Caco-2 (cell line): ENCODE data around the gene ERMAP. TPM values are rescaled to one million over a fixed set of nuclear protein-coding genes. Genes with fewer than 3 reads are reported as not detected.

ENCODE experiments used
- BruUV-seq: library from RNA; stranded (reverse); fragments of 400-500 nt; replicated peaks from 2 replicates; lab custom pipeline; 2021; lab: Mats Ljungman, UMichigan
- CTCF ChIA-PET: fragments of 300-600 bp; sonication (Branson Sonifier 250); formaldehyde crosslinking; loops from one replicate; lab custom pipeline; 2022; ENCODE audit warnings: antibody characterized with exemption; lab: Charles Lee
- POLR2A ChIA-PET: fragments of 300-600 bp; sonication (Branson Sonifier 250); formaldehyde crosslinking; loops from one replicate; lab custom pipeline; 2022; ENCODE audit warnings: antibody characterized with exemption; lab: Charles Lee
- DNase-seq, 2 experiments: peaks; one replicate each; pipeline versions ENCODE4 v3.0.0 to v3.0.0-alpha.2; 2020 to 2022
- H3K27me3 ChIP-seq: replicated peaks from 2 replicates; pipeline ENCODE4 v1.6.0; 2011; ENCODE audit warnings: low read length; ENCODE audit not compliant: control insufficient read depth, insufficient read depth
- H3K36me3 ChIP-seq: 2 replicates; pipeline ENCODE4 v1.5.1; 2011; ENCODE audit warnings: low read length; ENCODE audit not compliant: control insufficient read depth, insufficient read depth
- H3K4me1 ChIP-seq: fragments of 250-450 bp; sonication (Bioruptor Pico); 2 replicates; pipeline ENCODE4 v1.5.1; 2020; ENCODE audit warnings: mild to moderate bottlenecking
- H3K4me3 ChIP-seq: 2 replicates; pipeline ENCODE4 v1.5.1; 2011; ENCODE audit warnings: low read depth, mild to moderate bottlenecking, control low read depth, low read length
- H3K9me3 ChIP-seq: fragments of 250-450 bp; sonication (Bioruptor Pico); 2 replicates; pipeline ENCODE4 v1.5.1; 2020; ENCODE audit warnings: mild to moderate bottlenecking, moderate library complexity
- H3K27ac Mint-ChIP-seq: one replicate; pipeline ENCODE4 v1.8.0; 2022; ENCODE audit warnings: mixed read lengths; ENCODE audit not compliant: unreplicated experiment
- H3K27me3 Mint-ChIP-seq: one replicate; pipeline ENCODE4 v1.8.0; 2022; ENCODE audit warnings: mixed read lengths; ENCODE audit not compliant: insufficient read depth, unreplicated experiment
- H3K36me3 Mint-ChIP-seq: one replicate; pipeline ENCODE4 v1.8.0; 2022; ENCODE audit warnings: mild to moderate bottlenecking, mixed read lengths; ENCODE audit not compliant: insufficient read depth, unreplicated experiment
- H3K4me1 Mint-ChIP-seq: one replicate; pipeline ENCODE4 v1.8.0; 2022; ENCODE audit warnings: low read depth, mixed read lengths; ENCODE audit not compliant: unreplicated experiment
- H3K4me3 Mint-ChIP-seq: one replicate; pipeline ENCODE4 v1.8.0; 2022; ENCODE audit warnings: mild to moderate bottlenecking, moderate library complexity, mixed read lengths; ENCODE audit not compliant: unreplicated experiment
- H3K9me3 Mint-ChIP-seq: one replicate; pipeline ENCODE4 v1.8.0; 2022; ENCODE audit warnings: mixed read lengths; ENCODE audit not compliant: unreplicated experiment
- CTCF ChIP-seq, 2 experiments: fragments of 200-600 bp in 1 of 2; IDR thresholded peaks; 1 replicate in 1 of 2; 2 replicates in 1 of 2; pipeline versions ENCODE4 v1.5.1 to v1.8.0; 2011 to 2022; ENCODE audit warnings: antibody characterized with exemption in 1 of 2, control low read depth in 1 of 2, inconsistent platforms in 1 of 2, low read depth in 1 of 2, low read length in 1 of 2, mild to moderate bottlenecking in 1 of 2, moderate library complexity in 1 of 2; ENCODE audit not compliant: insufficient read depth in 1 of 2, severe bottlenecking in 1 of 2, unreplicated experiment in 1 of 2
- intact Hi-C: fragments of 100-400 bp; cut with micrococcal nuclease; formaldehyde crosslinking; loops from one replicate; pipeline ENCODE4 v1.10.0; 2022; ENCODE audit not compliant: unreplicated experiment
- total RNA-seq: library from RNA; stranded (reverse); gene quantifications from 2 replicates; pipeline ENCODE4 v1.2.3, GENCODE V29; 2022

Gene ERMAP
- total RNA-seq, 1 experiment from 2014 or later, result 4.8 TPM

DNA sequence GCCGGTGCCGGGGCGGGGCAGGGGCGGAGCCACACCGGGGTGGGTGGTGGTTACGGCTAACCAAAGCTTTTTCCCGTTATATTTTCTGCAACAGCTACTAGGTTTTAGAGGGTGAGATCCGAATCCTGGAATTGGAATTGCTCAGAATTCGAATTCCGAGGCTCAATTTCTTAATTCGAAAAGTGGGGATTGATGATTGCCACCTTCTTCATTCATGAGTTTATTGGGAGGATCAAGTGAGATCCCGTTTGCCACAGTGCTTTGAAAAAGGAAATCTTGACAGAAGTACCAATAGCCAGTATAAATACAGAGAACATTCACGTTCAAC, 482 bp downstream of the ERMAP start:
- no peak for DNase-seq

DNA sequence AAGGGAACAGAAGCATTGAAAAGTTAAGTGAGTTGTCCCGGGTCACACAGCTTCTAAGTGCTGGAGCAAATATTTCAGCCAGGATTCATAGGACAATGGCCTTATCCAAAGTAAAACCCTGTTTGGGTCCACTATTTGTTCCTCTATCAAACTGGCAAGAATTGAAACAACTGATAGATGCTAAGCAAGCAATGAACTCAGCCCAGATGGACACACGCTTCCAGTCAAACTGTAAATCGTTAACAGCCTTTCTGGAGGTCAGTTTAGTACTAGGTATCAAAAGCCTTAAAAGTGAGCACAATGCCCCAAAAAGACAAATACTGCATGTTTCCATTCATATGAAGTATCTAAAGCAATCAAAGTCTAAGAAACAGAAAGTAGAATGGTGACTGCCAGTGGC, 1.1 kb downstream of the ERMAP start:
- intact Hi-C loops, result no loop called here
- H3K27me3 ChIP-seq, result no peaks in the 10 kb centered on the region
- H3K4me1 Mint-ChIP-seq, result peaks cover 7% of the 10 kb centered on the region
- H3K36me3 Mint-ChIP-seq, result peaks cover 5% of the 10 kb centered on the region
- H3K4me3 Mint-ChIP-seq, result no peak overlapping the region
- BruUV-seq, result no TSS peak
- H3K36me3 ChIP-seq, result no peaks in the 10 kb centered on the region
- no peaks in the 10 kb centered on the region for H3K9me3 Mint-ChIP-seq
- no peak overlapping the region for H3K4me3 ChIP-seq
- ChIA-PET CTCF (no interaction called here), POLR2A (interaction anchor here (0.6 to 3.0 kb wide), 2 partner anchors 28 to 53 kb away, joined by 3 to 13 read pairs; partner anchors contain the start of gene ZNF691)
- no peak for DNase-seq
- H3K4me1 ChIP-seq, result peaks cover 8% of the 10 kb centered on the region; the same call in 1 of the 2 replicates
- no peaks in the 10 kb centered on the region for H3K9me3 ChIP-seq
- no peak overlapping the region for H3K27ac Mint-ChIP-seq
- H3K27me3 Mint-ChIP-seq, result no peaks in the 10 kb centered on the region
- no peak for TF ChIP-seq CTCF (IDR thresholded peaks at IDR 0.05; ENCODE audit: insufficient read depth in 1 of 2, low read depth in 1 of 2, low read length in 1 of 2, severe bottlenecking in 1 of 2, unreplicated experiment in 1 of 2)

More for the DNA sequence above, 482 bp downstream of the ERMAP start:
- TF ChIP-seq CTCF (IDR thresholded peaks at IDR 0.05; ENCODE audit: insufficient read depth in 1 of 2, low read depth in 1 of 2, low read length in 1 of 2, severe bottlenecking in 1 of 2, unreplicated experiment in 1 of 2), result no peak
- H3K4me3 ChIP-seq, result peak overlapping the region; percentile 19; the same call in 1 of the 2 replicates
- H3K36me3 ChIP-seq, result no peaks in the 10 kb centered on the region
- peaks cover 7% of the 10 kb centered on the region for H3K4me1 Mint-ChIP-seq
- H3K27me3 Mint-ChIP-seq, result no peaks in the 10 kb centered on the region
- no peak overlapping the region for H3K27ac Mint-ChIP-seq
- H3K4me3 Mint-ChIP-seq, result peak overlapping the region; percentile 87
- peaks cover 6% of the 10 kb centered on the region; the same call in 1 of the 2 replicates for H3K4me1 ChIP-seq
- ChIA-PET POLR2A (interaction anchor here (0.6 to 3.0 kb wide), 2 partner anchors 29 to 54 kb away, joined by 3 to 13 read pairs; partner anchors contain the start of gene ZNF691), CTCF (no interaction called here)
- no peaks in the 10 kb centered on the region for H3K9me3 ChIP-seq
- H3K9me3 Mint-ChIP-seq, result no peaks in the 10 kb centered on the region
- H3K27me3 ChIP-seq, result no peaks in the 10 kb centered on the region
- intact Hi-C loops, result no loop called here
- BruUV-seq, result no TSS peak
- peaks cover 5% of the 10 kb centered on the region for H3K36me3 Mint-ChIP-seq

- peaks cover 5% of the 10 kb centered on the region for H3K36me3 Mint-ChIP-seq
- H3K27ac Mint-ChIP-seq, result no peak overlapping the region
These were observed 3.9 kb downstream of the ERMAP start for GRCh38 chr1:42820813-42821212.

More at GRCh38 chr1:42820813-42821212, 3.9 kb downstream of the ERMAP start:
- no peaks in the 10 kb centered on the region for H3K9me3 ChIP-seq
- Mint-ChIP-seq H3K4me1 (peaks cover 14% of the 10 kb centered on the region), H3K9me3 (no peaks in the 10 kb centered on the region), H3K27me3 (no peaks in the 10 kb centered on the region), H3K4me3 (no peak overlapping the region)
- ChIA-PET CTCF (no interaction called here), POLR2A (no interaction called here)
- intact Hi-C loops, result no loop called here
- H3K4me3 ChIP-seq, result no peak overlapping the region
- BruUV-seq, result no TSS peak
- DNase-seq, result no peak
- no peaks in the 10 kb centered on the region for H3K27me3 ChIP-seq
- H3K4me1 ChIP-seq, result peaks cover 9% of the 10 kb centered on the region; the same call in 1 of the 2 replicates
- H3K36me3 ChIP-seq, result no peaks in the 10 kb centered on the region
- no peak for TF ChIP-seq CTCF (IDR thresholded peaks at IDR 0.05; ENCODE audit: insufficient read depth in 1 of 2, low read depth in 1 of 2, low read length in 1 of 2, severe bottlenecking in 1 of 2, unreplicated experiment in 1 of 2)
